Hepatocyte (in vitro differentiated cells): ENCODE measurements around the gene USP30.

Experiments used
- EZH2 ChIP-seq: fragments of 200-600 bp; sonication (generic); IDR thresholded peaks from 2 replicates; pipeline ENCODE4 v1.6.1; 2016; ENCODE audit warnings: antibody characterized with exemption, mild to moderate bottlenecking, borderline replicate concordance
- EZH2phosphoT487 ChIP-seq: fragments of 200-600 bp; sonication (generic); IDR thresholded peaks from one replicate; pipeline ENCODE4 v1.6.1; 2018; ENCODE audit warnings: antibody characterized with exemption, mild to moderate bottlenecking, low read depth, moderate library complexity; ENCODE audit not compliant: unreplicated experiment, severe bottlenecking
- TF ChIP-seq, protein P1 (sequence below): fragments of 200-600 bp; sonication (generic); IDR thresholded peaks from 2 replicates; pipeline ENCODE4 v1.5.1; 2016; ENCODE audit warnings: antibody characterized with exemption, mild to moderate bottlenecking; ENCODE audit not compliant: poor library complexity

DNA sequence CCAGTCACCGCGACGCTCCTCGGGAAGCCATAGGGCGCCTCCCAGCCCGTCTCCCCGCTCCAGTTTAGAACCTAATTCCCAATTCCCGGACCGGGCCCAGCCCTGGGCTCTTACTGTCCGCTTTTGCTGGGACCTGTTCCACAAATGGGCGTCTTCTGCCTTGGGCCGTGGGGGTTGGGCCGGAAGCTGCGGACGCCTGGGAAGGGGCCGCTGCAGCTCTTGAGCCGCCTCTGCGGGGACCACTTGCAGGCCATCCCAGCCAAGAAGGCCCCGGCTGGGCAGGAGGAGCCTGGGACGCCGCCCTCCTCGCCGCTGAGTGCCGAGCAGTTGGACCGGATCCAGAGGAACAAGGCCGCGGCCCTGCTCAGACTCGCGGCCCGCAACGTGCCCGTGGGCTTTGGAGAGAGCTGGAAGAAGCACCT is 45.8 kb downstream of the USP30 start:
- TF ChIP-seq EZH2: no peak
- TF ChIP-seq, protein P1, sequence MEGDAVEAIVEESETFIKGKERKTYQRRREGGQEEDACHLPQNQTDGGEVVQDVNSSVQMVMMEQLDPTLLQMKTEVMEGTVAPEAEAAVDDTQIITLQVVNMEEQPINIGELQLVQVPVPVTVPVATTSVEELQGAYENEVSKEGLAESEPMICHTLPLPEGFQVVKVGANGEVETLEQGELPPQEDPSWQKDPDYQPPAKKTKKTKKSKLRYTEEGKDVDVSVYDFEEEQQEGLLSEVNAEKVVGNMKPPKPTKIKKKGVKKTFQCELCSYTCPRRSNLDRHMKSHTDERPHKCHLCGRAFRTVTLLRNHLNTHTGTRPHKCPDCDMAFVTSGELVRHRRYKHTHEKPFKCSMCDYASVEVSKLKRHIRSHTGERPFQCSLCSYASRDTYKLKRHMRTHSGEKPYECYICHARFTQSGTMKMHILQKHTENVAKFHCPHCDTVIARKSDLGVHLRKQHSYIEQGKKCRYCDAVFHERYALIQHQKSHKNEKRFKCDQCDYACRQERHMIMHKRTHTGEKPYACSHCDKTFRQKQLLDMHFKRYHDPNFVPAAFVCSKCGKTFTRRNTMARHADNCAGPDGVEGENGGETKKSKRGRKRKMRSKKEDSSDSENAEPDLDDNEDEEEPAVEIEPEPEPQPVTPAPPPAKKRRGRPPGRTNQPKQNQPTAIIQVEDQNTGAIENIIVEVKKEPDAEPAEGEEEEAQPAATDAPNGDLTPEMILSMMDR: no peak
- no peak for TF ChIP-seq EZH2phosphoT487
